Measurements from ENCODE around the gene SOX6. TPM values are rescaled to one million over a fixed set of nuclear protein-coding genes. Genes with fewer than 3 reads are reported as not detected.

Gene SOX6
- polyA plus RNA-seq, 3 donors: 20.4 to 29.3 (median 24.1) TPM

- DNase-seq: no peak
Measured at GRCh38 chr11:16001044-16001568, 355.2 kb downstream of the SOX6 start.

GRCh38 chr11:16000065-16000464 lies 356.3 kb downstream of the SOX6 start:
- DNase-seq: no peak

- DNase-seq: no peak
Measured at GRCh38 chr11:15993345-15993744, 363.0 kb downstream of the SOX6 start.

- DNase-seq: no peak
Measured at GRCh38 chr11:15991215-15991614, 365.1 kb downstream of the SOX6 start.

- DNase-seq: no peak
Measured at GRCh38 chr11:15989685-15990084, 366.7 kb downstream of the SOX6 start.

- no peak for DNase-seq
Measured at GRCh38 chr11:15988693-15989231, 367.6 kb downstream of the SOX6 start.

- DNase-seq: no peak
Measured at GRCh38 chr11:15988016-15988550, 368.3 kb downstream of the SOX6 start.

GRCh38 chr11:15987046-15987445 lies 369.3 kb downstream of the SOX6 start:
- no peak for DNase-seq

GRCh38 chr11:15985860-15986139 lies 370.5 kb downstream of the SOX6 start:
- DNase-seq: no peak

- DNase-seq: no peak
Measured at GRCh38 chr11:15985127-15985859, 371.1 kb downstream of the SOX6 start.

GRCh38 chr11:15981292-15981691 lies 375.1 kb downstream of the SOX6 start:
- no peak for DNase-seq

GRCh38 chr11:15977116-15977515 lies 379.2 kb downstream of the SOX6 start:
- DNase-seq: no peak

- DNase-seq: no peak
Measured at GRCh38 chr11:15976433-15977045, 379.8 kb downstream of the SOX6 start.

- DNase-seq: no peak
Measured at GRCh38 chr11:15975742-15976141, 380.6 kb downstream of the SOX6 start.

- no peak for DNase-seq
Measured at GRCh38 chr11:15972838-15973237, 383.5 kb downstream of the SOX6 start.

GRCh38 chr11:15971215-15971546 lies 385.2 kb downstream of the SOX6 start:
- DNase-seq: no peak

- no peak for DNase-seq
Measured at GRCh38 chr11:15970506-15971214, 385.7 kb downstream of the SOX6 start.

GRCh38 chr11:15969701-15970329 lies 386.5 kb downstream of the SOX6 start:
- DNase-seq: no peak

GRCh38 chr11:15969281-15969680 lies 387.1 kb downstream of the SOX6 start:
- DNase-seq: no peak

- DNase-seq: no peak
Measured at GRCh38 chr11:15968461-15969130, 387.8 kb downstream of the SOX6 start.

- DNase-seq: no peak
Measured at GRCh38 chr11:15967966-15968365, 388.4 kb downstream of the SOX6 start.

GRCh38 chr11:15967166-15967565 lies 389.2 kb downstream of the SOX6 start:
- peak; percentile 24 for DNase-seq

Measured in renal pelvis (tissue), 4 donors.